ENCODE results near the gene TACSTD2.
"Not testable (repeated sequence)": the region's sequence is repeated elsewhere in the genome, so short reads cannot be mapped to it uniquely, and the experiment has no call there.

TACSTD2 gene

DNA sequence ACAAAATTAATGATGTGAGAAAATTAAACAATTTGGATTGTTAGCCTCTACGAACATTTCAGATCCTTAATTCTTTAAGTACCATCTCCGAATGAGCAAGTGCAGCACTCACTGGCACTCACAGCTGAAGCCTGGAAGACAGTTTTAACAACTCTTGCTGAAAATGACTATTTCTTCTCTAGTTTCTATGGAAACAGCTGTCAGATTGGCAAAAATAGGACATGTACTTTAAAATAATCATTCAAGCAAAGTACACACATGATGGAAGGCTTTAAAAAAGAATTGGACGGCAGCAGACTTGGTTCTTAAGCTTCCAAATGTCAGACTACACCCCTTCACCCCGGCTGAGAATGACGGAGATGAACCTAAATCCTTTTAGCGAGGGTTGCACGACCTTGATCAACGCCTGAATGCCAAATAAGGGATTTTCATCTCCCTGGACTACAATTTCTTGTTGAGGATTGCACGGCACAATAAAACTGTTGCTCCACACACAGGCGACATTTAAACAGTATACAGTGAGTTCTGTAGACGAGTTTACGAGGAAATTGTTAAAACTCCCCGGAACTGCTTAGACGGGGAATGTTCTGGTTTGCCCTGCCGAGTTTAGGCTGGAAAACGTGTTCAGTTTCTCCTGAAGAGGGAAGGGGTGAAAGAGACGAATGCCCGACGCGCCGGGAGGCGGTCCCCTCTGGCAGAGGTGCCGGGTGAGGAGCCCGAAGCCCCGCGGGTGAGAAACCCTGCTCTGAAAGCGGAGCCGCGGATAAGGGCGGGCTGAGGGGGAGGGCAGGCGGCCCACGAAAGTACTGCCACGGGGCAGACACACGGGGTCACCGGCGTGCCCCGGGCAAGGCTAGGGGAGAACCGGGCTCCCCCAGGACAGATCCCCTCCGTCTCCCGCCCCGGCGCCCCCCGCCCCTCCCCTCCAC, 31.2 kb downstream of the TACSTD2 start:
- H3K27ac Mint-ChIP-seq = peak overlapping the region; percentile 90 to 97 (median 96)
- no peaks in the 10 kb centered on the region for H3K27me3 Mint-ChIP-seq (ENCODE audit: low read depth)

GRCh38 chr1:58543260-58543659, 33.8 kb downstream of the TACSTD2 start:
- no peak for TF ChIP-seq CTCF (IDR thresholded peaks at IDR 0.05; ENCODE audit: unreplicated experiment in 3 of 3)
- no peaks in the 10 kb centered on the region for H3K9me3 Mint-ChIP-seq

More for the DNA sequence above, 31.2 kb downstream of the TACSTD2 start:
- Mint-ChIP-seq H3K4me1 (peaks cover 34% of the 10 kb centered on the region), H3K9me3 (no peaks in the 10 kb centered on the region), H3K4me3 (peak overlapping the region; percentile 88 to 90 (median 89)), H3K36me3 (ENCODE audit: low read depth) (no peaks in the 10 kb centered on the region)
- TF ChIP-seq CTCF (IDR thresholded peaks at IDR 0.05; ENCODE audit: unreplicated experiment in 3 of 3) = no peak

GRCh38 chr1:58539553-58539952, 37.5 kb downstream of the TACSTD2 start:
- Mint-ChIP-seq H3K9me3 (no peaks in the 10 kb centered on the region), H3K4me3 (no peak overlapping the region), H3K27ac (peak overlapping the region in 1 of 3 experiments; percentile 26), H3K4me1 (no peaks in the 10 kb centered on the region), H3K36me3 (ENCODE audit: low read depth) (no peaks in the 10 kb centered on the region), H3K27me3 (ENCODE audit: low read depth) (no peaks in the 10 kb centered on the region)
- TF ChIP-seq CTCF (IDR thresholded peaks at IDR 0.05; ENCODE audit: unreplicated experiment in 3 of 3) = no peak

More at GRCh38 chr1:58543260-58543659, 33.8 kb downstream of the TACSTD2 start:
- Mint-ChIP-seq H3K4me1 (peaks cover 14% of the 10 kb centered on the region), H3K27me3 (ENCODE audit: low read depth) (no peaks in the 10 kb centered on the region), H3K4me3 (peak overlapping the region in 1 of 3 experiments; percentile 5), H3K36me3 (ENCODE audit: low read depth) (no peaks in the 10 kb centered on the region), H3K27ac (peak overlapping the region in 1 of 3 experiments; percentile 32)

DNA sequence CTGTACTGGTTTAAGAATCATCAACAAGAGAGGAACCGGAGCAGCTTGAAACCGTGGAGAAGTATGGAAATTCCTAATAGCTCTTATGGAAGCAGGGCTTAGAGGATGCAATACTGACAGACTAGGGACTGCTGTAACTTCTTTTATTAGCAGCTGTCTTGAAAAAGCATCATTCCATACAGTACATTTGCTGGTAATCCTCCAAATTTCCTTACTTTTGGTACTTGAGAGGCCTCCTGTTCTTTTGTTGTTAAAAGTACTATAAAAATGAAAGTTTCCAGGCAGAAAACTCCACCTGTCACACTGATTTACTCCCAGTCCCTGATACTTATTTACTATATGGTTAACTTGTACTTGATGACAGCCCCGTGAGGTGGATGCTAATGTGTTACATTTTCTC, 38.2 kb downstream of the TACSTD2 start:
- H3K4me1 Mint-ChIP-seq = no peaks in the 10 kb centered on the region
- TF ChIP-seq CTCF (IDR thresholded peaks at IDR 0.05; ENCODE audit: unreplicated experiment in 3 of 3) = no peak
- peak overlapping the region in 1 of 3 experiments; percentile 49 for H3K27ac Mint-ChIP-seq
- no peaks in the 10 kb centered on the region for H3K27me3 Mint-ChIP-seq (ENCODE audit: low read depth)
- no peaks in the 10 kb centered on the region for H3K9me3 Mint-ChIP-seq
- no peaks in the 10 kb centered on the region for H3K36me3 Mint-ChIP-seq (ENCODE audit: low read depth)
- H3K4me3 Mint-ChIP-seq = no peak overlapping the region

DNA sequence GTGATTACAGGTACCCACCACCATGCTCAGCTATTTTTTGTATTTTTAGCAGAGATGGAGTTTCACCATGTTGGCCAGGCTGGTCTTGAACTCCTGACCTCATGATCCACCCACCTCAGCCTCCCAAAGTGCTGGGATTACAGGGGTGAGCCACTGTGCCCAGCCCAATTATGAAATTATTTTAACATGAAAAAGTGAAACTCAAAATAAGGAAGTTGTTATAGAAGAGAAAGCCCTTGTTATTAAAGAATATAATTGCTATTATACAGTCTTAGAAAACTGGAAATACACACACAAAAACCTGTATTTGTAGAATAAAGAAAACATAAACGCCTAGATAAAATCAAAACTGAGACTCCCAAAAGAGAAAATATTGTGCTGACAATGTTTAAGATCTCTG, 45.2 kb downstream of the TACSTD2 start:
- not testable (repeated sequence) for H3K9me3 Mint-ChIP-seq; H3K27me3 Mint-ChIP-seq (ENCODE audit: low read depth); H3K36me3 Mint-ChIP-seq (ENCODE audit: low read depth); H3K4me1 Mint-ChIP-seq; H3K27ac Mint-ChIP-seq; H3K4me3 Mint-ChIP-seq

DNA sequence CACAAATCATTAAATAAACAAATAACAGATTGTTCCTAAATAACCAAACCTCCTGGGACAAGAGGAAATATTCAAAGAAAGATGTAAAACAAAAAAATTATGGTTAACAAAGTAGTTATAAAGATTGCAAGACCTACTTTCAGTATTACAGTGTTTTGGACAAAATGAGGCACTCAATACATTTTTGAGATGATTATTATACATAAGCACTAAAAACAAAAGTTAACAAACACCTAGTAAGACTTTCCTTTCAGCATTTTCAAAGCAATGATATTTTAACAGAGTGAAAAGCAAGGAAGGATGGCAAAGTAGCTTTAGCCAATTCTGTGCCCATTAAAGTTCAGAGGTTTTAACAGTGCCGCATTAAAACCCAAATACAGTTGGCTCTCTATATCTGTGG, 47.8 kb downstream of the TACSTD2 start:
- Mint-ChIP-seq H3K36me3 (ENCODE audit: low read depth) (peaks cover 5% of the 10 kb centered on the region), H3K4me1 (peaks cover 6% of the 10 kb centered on the region), H3K27ac (no peak overlapping the region), H3K9me3 (no peaks in the 10 kb centered on the region), H3K4me3 (no peak overlapping the region), H3K27me3 (ENCODE audit: low read depth) (no peaks in the 10 kb centered on the region)
- no peak for TF ChIP-seq CTCF (IDR thresholded peaks at IDR 0.05; ENCODE audit: unreplicated experiment in 3 of 3)
